ENCODE data around the gene KLK6. TPM values are rescaled to one million over a fixed set of nuclear protein-coding genes. Genes with fewer than 3 reads are reported as not detected.

The KLK6 gene
- total RNA-seq, 2 experiments from 2014 or later: not detected

Other genes with a start within 250 kb of the KLK6 start
- gene SHANK1, start 249.8 kb downstream of the KLK6 start, total RNA-seq: not detected
- gene CLEC11A, start 246.2 kb downstream of the KLK6 start, total RNA-seq: under 1 TPM; 0.43 to 0.65 TPM
- gene GPR32, start 199.1 kb downstream of the KLK6 start, total RNA-seq: not detected
- not detected for gene ACP4, start 179.2 kb downstream of the KLK6 start, total RNA-seq
- 1 to 10 TPM; 2.2 to 2.6 TPM for gene KLK1, start 145.8 kb downstream of the KLK6 start, total RNA-seq
- not detected for gene KLK15, start 136.0 kb downstream of the KLK6 start, total RNA-seq
- gene KLK3, start 114.7 kb downstream of the KLK6 start, total RNA-seq: not detected
- gene KLK2, start 96.2 kb downstream of the KLK6 start, total RNA-seq: under 1 TPM in 1 of 2 experiments, not detected in 1; 0.35 TPM
- not detected for gene KLK4, start 58.2 kb downstream of the KLK6 start, total RNA-seq
- gene KLK5, start 16.6 kb downstream of the KLK6 start, total RNA-seq: not detected
- gene KLK7, start 14.3 kb upstream of the KLK6 start, total RNA-seq: not detected
- gene KLK8, start 32.0 kb upstream of the KLK6 start, total RNA-seq: not detected
- gene KLK10, start 50.1 kb upstream of the KLK6 start, total RNA-seq: not detected
- not detected for gene KLK11, start 57.0 kb upstream of the KLK6 start, total RNA-seq
- gene KLK12, start 65.4 kb upstream of the KLK6 start, total RNA-seq: not detected
- gene KLK13, start 95.5 kb upstream of the KLK6 start, total RNA-seq: not detected
- under 1 TPM in 1 of 2 experiments, not detected in 1; 0.20 TPM for gene KLK14, start 113.3 kb upstream of the KLK6 start, total RNA-seq
- gene CTU1, start 138.8 kb upstream of the KLK6 start, total RNA-seq: 1 to 10 TPM; 9.0 to 9.4 TPM
- 1 to 10 TPM; 1.1 to 1.7 TPM for gene SIGLEC9, start 155.3 kb upstream of the KLK6 start, total RNA-seq
- gene SIGLEC7, start 172.7 kb upstream of the KLK6 start, total RNA-seq: not detected

Data from activated CD4-positive, alpha-beta memory T cell treated with anti-CD3 and anti-CD28 coated beads, Interleukin-2, amount 10 ng/mL, durations not matched to agents 7 days and 5 days (primary cell).